Measurements from ENCODE around the gene DEFB125. TPM values are rescaled to one million over a fixed set of nuclear protein-coding genes. Genes with fewer than 3 reads are reported as not detected.

Gene DEFB125
- total and polyA plus RNA-seq, 2 donors (not counting 3 experiments of a cell fraction or from before 2014, with no cell fraction given): not detected

DNA sequence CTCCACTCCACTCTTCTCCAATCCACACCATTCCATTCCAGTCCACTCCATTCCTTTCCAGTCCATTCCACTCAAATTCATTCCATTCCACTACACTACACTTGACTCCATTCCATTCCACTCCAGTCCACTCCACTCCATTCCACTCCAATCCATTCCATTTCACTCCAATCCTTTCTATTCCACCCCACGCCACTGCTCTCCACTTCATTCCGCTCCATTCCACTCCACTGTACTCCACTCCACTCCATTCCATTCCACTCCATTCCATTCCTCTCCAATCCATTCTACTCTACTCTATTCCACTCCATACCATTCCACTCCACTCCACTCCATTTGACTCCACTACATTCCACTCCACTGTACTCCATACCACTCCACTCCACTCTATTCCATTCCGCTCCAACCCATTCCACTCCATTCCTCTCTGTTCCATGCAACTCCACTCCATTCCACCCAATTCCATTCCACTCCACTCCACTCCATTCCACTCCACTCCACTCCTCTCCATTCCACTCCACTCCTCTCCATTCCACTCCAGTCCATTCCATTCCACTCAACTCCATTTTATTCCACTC, 23.4 kb upstream of the DEFB125 start:
- H3K9me3 ChIP-seq (replicated peaks; ENCODE audit: control insufficient read depth, insufficient read depth, low read length): no peaks in the 10 kb centered on the region
- no peaks in the 10 kb centered on the region for H3K79me2 ChIP-seq (ENCODE audit: control insufficient read depth, insufficient read depth, low read length)
- FAIRE-seq: no peak
- no peaks in the 10 kb centered on the region for H3K9me1 ChIP-seq (replicated peaks; ENCODE audit: control insufficient read depth, extremely low read depth, insufficient read depth, low read length)
- no peak overlapping the region for H3K27ac ChIP-seq (ENCODE audit: insufficient read depth, low read depth, low read length)
- no peak overlapping the region for H2AFZ ChIP-seq (ENCODE audit: low read depth, low read length)
- no TSS peak for BruUV-seq (replicated peaks)
- no peak for DNase-seq (ENCODE audit: low read depth, low spot score)
- H3K4me3 ChIP-seq (replicated peaks in 1 of 3; ENCODE audit: insufficient read depth in 1 of 3, low read depth in 1 of 3, low read length in 3 of 3): no peak overlapping the region
- POLR2A ChIA-PET: no interaction called here
- H3K4me1 ChIP-seq (ENCODE audit: control insufficient read depth, extremely low read depth, insufficient read depth, low read length): no peaks in the 10 kb centered on the region
- intact Hi-C loops (cut with micrococcal nuclease) (no loop called here), dilution Hi-C loops (cut with MboI; ENCODE audit: extremely low pct_ligation_motif_present, low sequenced_read_pairs) (no loop called here)
- H3K27me3 ChIP-seq (ENCODE audit: control insufficient read depth in 2 of 2, insufficient read depth in 2 of 2, low read length in 2 of 2): peaks cover 0 to 5% of the 10 kb centered on the region in 2 experiments
- CTCF ChIA-PET: no interaction called here
- H3K4me2 ChIP-seq (ENCODE audit: insufficient read depth, low read length): no peak overlapping the region
- TF ChIP-seq, protein P1, sequence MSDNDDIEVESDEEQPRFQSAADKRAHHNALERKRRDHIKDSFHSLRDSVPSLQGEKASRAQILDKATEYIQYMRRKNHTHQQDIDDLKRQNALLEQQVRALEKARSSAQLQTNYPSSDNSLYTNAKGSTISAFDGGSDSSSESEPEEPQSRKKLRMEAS (IDR thresholded peaks at IDR 0.05; ENCODE audit: insufficient read depth, insufficient read length): no peak
- no peaks in the 10 kb centered on the region for H4K20me1 ChIP-seq (replicated peaks; ENCODE audit: control insufficient read depth, extremely low read depth, insufficient read depth, low read length)
- no peak overlapping the region for H3K9ac ChIP-seq (replicated peaks; ENCODE audit: extremely low read depth, insufficient read depth, low read length)
- no peaks in the 10 kb centered on the region for H3K36me3 ChIP-seq (ENCODE audit: control insufficient read depth in 2 of 2, extremely low read depth in 1 of 2, insufficient read depth in 2 of 2, low read length in 2 of 2)

DNA sequence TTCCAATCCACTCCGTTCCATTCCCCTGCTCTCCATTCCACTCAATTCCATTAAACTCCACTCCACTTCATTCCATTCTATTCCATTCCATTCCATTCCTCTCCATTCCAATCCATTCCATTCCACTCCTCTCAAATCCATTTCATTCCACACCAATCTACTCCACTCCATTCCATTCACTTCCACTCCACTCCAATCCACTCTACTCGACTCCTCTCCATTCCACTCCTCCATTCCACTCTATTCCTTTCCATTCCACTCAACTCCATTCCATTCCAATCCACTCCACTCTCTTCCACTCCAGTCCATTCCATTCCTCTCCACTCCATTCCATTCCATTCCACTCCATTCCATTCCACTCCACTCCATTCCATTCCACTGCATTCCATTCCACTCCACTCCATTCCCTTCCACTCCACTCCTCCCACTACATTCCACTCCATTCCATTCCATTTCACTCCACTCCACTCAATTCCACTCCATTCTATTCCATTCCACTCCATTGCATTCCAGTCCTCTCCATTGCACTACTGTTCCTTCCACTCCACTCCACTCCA, 22.6 kb upstream of the DEFB125 start:
- intact Hi-C loops (cut with micrococcal nuclease): no loop called here
- dilution Hi-C loops (cut with MboI; ENCODE audit: extremely low pct_ligation_motif_present, low sequenced_read_pairs): no loop called here
- Histone ChIP-seq H3K27me3 (ENCODE audit: control insufficient read depth in 2 of 2, insufficient read depth in 2 of 2, low read length in 2 of 2) (peaks cover 2 to 6% of the 10 kb centered on the region in 2 experiments), H3K4me2 (ENCODE audit: insufficient read depth, low read length) (no peak overlapping the region), H3K9ac (replicated peaks; ENCODE audit: extremely low read depth, insufficient read depth, low read length) (no peak overlapping the region), H2AFZ (ENCODE audit: low read depth, low read length) (no peak overlapping the region), H3K4me3 (replicated peaks in 1 of 3; ENCODE audit: insufficient read depth in 1 of 3, low read depth in 1 of 3, low read length in 3 of 3) (no peak overlapping the region), H3K9me3 (replicated peaks; ENCODE audit: control insufficient read depth, insufficient read depth, low read length) (no peaks in the 10 kb centered on the region), H3K9me1 (replicated peaks; ENCODE audit: control insufficient read depth, extremely low read depth, insufficient read depth, low read length) (no peaks in the 10 kb centered on the region), H4K20me1 (replicated peaks; ENCODE audit: control insufficient read depth, extremely low read depth, insufficient read depth, low read length) (no peaks in the 10 kb centered on the region), H3K4me1 (ENCODE audit: control insufficient read depth, extremely low read depth, insufficient read depth, low read length) (no peaks in the 10 kb centered on the region), H3K36me3 (ENCODE audit: control insufficient read depth in 2 of 2, extremely low read depth in 1 of 2, insufficient read depth in 2 of 2, low read length in 2 of 2) (no peaks in the 10 kb centered on the region), H3K79me2 (ENCODE audit: control insufficient read depth, insufficient read depth, low read length) (no peaks in the 10 kb centered on the region), H3K27ac (ENCODE audit: insufficient read depth, low read depth, low read length) (no peak overlapping the region)
- no peak for FAIRE-seq
- CTCF ChIA-PET: no interaction called here
- POLR2A ChIA-PET: no interaction called here
- DNase-seq (ENCODE audit: low read depth, low spot score): no peak
- no TSS peak for BruUV-seq (replicated peaks)
- TF ChIP-seq JUN (IDR thresholded peaks at IDR 0.05; ENCODE audit: borderline replicate concordance, insufficient read depth, insufficient read length, low read depth) (no peak), MYC (IDR thresholded peaks at IDR 0.05; ENCODE audit: low read depth, low read length) (no peak), POLR2A (IDR thresholded peaks at IDR 0.05; ENCODE audit: low read depth, low read length) (no peak), GATA2 (IDR thresholded peaks at IDR 0.05; ENCODE audit: insufficient read depth, insufficient read length, low read depth, low read length) (no peak), FOS (IDR thresholded peaks at IDR 0.05; ENCODE audit: borderline replicate concordance, insufficient read depth, low read length) (no peak), EZH2 (IDR thresholded peaks at IDR 0.05; ENCODE audit: borderline replicate concordance, low read depth, low read length, severe bottlenecking) (no peak), POLR2AphosphoS5 (IDR thresholded peaks at IDR 0.05; ENCODE audit: insufficient read depth, low read depth, low read length) (no peak)
- TF ChIP-seq, protein P1 (IDR thresholded peaks at IDR 0.05; ENCODE audit: insufficient read depth, insufficient read length): no peak
- TF ChIP-seq, protein P2, sequence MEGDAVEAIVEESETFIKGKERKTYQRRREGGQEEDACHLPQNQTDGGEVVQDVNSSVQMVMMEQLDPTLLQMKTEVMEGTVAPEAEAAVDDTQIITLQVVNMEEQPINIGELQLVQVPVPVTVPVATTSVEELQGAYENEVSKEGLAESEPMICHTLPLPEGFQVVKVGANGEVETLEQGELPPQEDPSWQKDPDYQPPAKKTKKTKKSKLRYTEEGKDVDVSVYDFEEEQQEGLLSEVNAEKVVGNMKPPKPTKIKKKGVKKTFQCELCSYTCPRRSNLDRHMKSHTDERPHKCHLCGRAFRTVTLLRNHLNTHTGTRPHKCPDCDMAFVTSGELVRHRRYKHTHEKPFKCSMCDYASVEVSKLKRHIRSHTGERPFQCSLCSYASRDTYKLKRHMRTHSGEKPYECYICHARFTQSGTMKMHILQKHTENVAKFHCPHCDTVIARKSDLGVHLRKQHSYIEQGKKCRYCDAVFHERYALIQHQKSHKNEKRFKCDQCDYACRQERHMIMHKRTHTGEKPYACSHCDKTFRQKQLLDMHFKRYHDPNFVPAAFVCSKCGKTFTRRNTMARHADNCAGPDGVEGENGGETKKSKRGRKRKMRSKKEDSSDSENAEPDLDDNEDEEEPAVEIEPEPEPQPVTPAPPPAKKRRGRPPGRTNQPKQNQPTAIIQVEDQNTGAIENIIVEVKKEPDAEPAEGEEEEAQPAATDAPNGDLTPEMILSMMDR (IDR thresholded peaks at IDR 0.05; ENCODE audit: extremely low read depth in 1 of 2, insufficient read depth in 1 of 2, low read depth in 1 of 2, low read length in 2 of 2): no peak
